GM21619 (cell line): ENCODE measurements around the gene GPR55.
A peak's percentile ranks its signal among the peaks of the same experiment; 100 is the strongest.

Experiments used
- ATAC-seq: cut with Tn5 transposase; IDR thresholded peaks from one replicate; pipeline ENCODE4 v1.9.1; 2021; ENCODE audit not compliant: unreplicated experiment

GPR55 gene

GRCh38 chr2:230868947-230869913 lies 55.8 kb downstream of the GPR55 start:
- no peak for ATAC-seq

- no peak for ATAC-seq
Observed at GRCh38 chr2:230868161-230868946, 56.7 kb downstream of the GPR55 start.

GRCh38 chr2:230866756-230867523 lies 58.1 kb downstream of the GPR55 start:
- ATAC-seq, result no peak

GRCh38 chr2:230865766-230866755 lies 59.0 kb downstream of the GPR55 start:
- no peak for ATAC-seq

DNA sequence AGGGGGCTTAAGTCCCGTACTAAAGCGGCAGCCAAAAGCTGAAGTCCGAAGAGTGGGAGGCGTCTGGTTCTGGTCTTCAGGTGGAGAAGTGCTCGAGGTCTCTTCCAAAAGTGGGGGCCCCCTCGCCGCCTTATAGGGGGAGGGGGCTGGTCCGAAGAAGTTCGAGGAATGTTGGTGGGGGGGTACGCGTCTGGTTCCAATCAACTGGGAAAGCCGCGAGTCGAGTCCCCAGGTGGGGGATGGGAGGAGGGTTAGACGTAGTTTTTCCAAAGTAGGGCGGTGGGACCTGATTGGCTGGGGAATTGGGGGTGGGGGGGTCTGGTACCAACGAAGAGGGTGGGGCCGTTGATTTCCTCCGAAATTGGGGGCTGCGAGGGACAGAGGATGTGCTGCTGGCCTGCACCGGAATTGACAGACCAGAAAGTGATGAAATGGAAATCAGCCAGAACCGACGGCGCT lies 59.7 kb downstream of the GPR55 start:
- ATAC-seq, result no peak

GRCh38 chr2:230864605-230865306 lies 60.3 kb downstream of the GPR55 start, which contains the start of gene ITM2C:
Gene ITM2C (plus strand): TSS chr2:230864942. CDS start chr2:230865026, 84 bp downstream.
- ATAC-seq, result peak; percentile 71

- ATAC-seq, result no peak
Observed at GRCh38 chr2:230864122-230864604, 60.9 kb downstream of the GPR55 start.

DNA sequence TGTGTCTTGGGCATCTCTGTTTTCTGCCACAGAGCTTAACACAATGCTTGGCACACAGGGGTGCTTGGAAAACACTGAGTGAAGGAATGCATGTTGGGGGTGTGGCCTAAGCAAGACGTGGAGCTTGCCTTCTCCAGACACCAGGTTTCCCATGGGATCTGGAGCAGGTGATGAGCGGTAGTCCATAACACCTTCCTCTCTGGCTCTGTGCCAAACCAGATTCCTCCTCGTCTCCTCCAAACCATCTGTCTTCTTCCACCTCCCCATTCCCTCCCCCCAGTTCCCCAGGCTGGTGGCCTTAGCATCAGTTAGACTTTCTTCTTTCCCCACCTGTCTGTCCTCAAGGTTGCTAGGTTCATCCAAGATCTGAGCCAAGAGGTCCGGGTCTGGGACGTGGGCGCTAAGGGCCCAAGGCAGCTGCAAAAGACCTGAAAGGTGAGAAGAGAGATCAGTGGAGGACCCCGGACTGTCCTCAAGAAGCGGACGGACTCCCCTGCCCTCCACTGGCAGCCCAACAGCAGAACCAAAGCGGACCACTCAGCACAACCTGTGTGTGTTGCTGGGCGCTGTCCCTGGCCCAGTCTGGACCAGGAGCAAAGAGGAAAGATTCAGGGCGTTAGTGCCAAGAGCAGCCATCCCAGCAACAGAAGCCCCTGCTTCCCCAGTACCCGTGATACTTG lies 61.5 kb downstream of the GPR55 start:
- ATAC-seq, result no peak

DNA sequence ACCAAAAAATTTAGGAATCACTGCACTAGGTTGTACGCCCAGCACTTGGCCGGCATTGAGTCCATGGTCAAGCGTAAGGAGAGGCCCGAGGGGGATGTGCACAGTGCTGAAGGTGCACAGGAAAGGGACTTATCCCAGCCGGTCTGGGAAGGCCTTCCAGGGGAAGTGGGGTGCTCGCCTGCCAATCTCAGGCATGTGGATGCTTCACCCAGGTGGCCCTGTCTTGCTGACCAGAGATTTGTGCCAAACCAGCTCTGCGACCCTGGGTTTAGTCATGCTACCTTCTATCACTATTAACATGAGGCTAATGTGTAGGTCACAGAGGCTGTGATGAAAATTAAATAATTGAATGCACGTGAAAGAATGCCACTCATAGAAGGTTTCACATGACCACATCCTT lies 62.0 kb downstream of the GPR55 start:
- no peak for ATAC-seq

DNA sequence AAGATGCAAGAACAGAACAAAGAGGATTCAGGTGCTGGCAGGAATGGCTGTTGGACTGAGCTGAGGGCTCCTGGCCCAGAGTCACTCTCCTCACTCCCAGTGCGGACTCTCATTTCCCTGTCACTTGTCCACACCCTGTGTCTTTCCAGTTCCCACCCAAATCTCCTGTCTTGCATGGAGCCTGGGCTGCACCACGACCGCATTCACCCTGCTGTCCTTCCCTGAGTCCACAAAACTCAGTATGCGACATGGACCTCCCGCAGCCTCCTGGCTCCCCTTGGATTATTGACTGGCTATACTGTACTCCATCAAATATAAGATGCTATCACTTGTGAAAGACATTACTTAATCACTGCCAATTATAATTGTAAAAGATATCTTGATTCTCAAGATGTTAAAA lies 62.8 kb downstream of the GPR55 start:
- no peak for ATAC-seq

DNA sequence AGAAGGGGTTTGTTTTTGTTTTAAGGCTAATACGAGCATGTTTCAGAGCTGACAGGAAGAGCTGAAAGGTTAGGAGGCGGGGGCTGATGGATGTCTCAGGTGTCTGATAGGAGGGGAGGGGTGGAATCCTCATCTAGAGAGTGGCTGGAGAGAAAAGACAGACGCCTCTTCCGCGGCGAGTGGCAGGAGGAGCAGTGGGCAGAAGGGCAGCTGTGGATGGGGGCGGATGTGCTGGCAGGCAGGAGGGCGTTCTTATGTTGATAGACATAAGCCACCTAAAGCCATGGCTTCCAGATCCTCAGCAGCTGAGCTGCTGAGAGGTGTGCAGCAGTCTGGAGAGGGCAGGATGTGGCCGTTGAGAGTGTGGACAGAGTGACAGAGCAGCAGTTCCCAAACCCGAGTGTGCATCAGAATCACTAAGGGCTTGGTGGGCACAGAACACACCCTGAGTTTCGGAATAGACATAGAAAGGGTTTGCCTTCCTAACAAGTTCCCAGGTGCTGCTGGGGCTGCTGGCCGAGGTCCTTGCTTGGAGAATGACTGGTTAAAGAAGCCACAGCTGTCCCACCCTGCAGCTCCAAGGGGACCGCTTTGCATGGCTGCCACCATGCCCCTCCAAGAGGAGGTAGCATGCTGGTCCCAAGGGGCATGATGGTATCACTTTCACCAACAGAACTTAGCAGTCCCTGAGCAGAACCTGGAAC lies 63.3 kb downstream of the GPR55 start:
- no peak for ATAC-seq
